GM19452 (cell line): ENCODE measurements around the gene SUPT3H.

Experiments
- ATAC-seq: cut with Tn5 transposase; IDR thresholded peaks from one replicate; pipeline ENCODE4 v1.9.1; 2021; ENCODE audit not compliant: unreplicated experiment

SUPT3H gene

GRCh38 chr6:45012687-45013086 is 365.0 kb downstream of the SUPT3H start:
- no peak for ATAC-seq

- no peak for ATAC-seq
Observed at GRCh38 chr6:45009576-45009975, 368.2 kb downstream of the SUPT3H start.

GRCh38 chr6:45006893-45007292 is 370.8 kb downstream of the SUPT3H start:
- no peak for ATAC-seq

GRCh38 chr6:45003961-45004360 is 373.8 kb downstream of the SUPT3H start:
- ATAC-seq = no peak

- ATAC-seq = no peak
Observed at GRCh38 chr6:45003387-45003786, 374.3 kb downstream of the SUPT3H start.

- no peak for ATAC-seq
Observed at GRCh38 chr6:45002390-45003105, 375.2 kb downstream of the SUPT3H start.

DNA sequence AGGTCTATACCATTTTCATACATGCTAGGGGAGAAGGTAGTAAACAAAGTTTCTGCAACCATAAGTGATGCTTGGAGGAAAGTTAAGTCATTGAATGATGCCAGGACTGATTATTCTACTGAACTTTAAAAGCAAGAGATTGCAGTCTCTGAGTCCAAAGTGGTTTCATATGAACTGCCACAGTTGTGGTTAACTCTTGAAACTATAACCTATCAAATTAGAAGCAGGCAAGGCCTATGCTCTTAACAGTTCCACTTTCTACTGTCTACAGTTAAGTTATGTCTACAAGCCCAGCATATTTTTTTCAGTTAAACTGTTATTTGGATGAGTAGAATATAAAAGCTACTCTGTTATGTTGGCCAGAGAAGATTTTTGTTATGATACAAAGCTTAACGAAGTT is 376.1 kb downstream of the SUPT3H start:
- ATAC-seq = peak; percentile 98

- no peak for ATAC-seq
Observed at GRCh38 chr6:45000833-45001232, 376.9 kb downstream of the SUPT3H start.

DNA sequence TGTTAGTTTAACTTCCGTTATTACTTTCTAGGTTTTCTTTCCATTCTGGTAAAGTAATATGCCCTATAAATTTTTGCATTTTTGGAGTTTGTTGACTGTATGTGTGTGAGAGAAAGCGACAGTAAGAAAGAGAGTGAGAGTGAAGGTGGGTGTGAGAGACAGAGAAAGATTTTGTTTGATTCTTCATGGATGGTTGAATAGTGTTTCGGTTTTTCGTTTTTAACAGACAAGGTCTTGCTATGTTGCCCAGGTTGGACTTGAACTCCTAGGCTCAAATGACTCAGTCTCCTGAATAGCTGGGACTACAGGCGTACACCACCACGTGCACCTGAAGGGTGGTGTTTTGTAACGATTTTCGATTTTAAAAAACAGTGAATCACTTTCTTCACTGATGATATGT is 378.7 kb downstream of the SUPT3H start:
- no peak for ATAC-seq

GRCh38 chr6:44995486-44996132 is 382.1 kb downstream of the SUPT3H start:
- no peak for ATAC-seq

- ATAC-seq = no peak
Observed at GRCh38 chr6:44989391-44989790, 388.3 kb downstream of the SUPT3H start.

DNA sequence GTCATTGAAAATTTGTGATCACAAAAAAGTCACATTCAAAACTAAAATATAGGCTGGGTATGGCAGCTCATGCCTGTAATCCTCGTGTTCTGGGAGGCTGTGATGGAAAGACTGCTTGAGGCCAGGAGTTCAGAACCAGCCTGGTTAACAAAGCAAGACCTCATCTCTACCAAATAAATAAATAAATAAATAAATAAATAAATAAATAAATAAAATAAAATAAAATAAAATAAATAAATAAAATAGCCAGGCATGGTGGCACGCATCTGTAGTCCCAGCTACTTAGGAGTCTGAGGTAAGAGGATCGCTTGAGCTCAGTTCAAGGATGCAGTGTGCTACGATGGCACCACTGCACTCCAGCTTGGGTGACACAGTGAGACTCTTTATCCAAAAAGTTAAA is 392.7 kb downstream of the SUPT3H start:
- no peak for ATAC-seq

DNA sequence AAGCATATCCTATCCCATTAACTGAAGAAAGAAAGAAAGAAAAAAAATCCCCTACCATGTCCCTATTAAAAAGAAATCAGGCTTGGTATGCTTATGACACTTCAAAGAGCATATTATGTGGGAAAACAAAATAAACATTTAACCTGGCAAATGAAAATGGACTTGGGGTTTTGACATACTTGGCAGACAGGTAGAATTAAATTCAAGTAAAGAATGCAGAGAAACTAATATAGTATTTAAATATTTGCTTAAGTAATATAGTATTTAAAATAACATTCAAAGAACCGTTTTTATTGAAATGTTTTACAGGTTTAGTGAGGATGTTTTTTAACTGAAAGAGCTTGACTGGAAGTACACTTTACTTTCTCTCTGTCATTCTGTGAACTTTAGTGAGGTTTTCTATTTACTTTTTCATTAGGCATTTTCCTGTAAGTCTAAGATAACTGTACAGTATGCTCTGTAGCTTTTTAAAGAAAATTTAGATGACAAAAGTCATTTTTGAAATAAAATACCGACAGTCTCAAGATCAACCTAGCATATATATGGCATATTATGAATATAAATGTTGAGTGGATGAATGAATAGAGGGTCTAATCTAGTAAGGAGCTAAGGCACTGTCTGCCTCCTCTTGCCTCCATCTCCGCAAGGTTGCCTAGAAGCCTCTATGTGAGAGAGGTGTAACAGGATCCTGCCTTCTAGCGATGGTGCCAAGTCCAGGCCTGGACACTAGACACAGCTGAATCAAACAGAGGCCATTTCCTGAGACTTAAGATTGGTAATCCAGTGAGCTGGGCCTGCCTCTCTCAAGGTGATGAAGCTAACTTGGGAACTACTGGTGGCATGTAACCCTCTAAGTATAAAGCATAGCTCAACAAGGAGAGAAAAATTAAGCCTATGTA is 394.0 kb downstream of the SUPT3H start:
- no peak for ATAC-seq

DNA sequence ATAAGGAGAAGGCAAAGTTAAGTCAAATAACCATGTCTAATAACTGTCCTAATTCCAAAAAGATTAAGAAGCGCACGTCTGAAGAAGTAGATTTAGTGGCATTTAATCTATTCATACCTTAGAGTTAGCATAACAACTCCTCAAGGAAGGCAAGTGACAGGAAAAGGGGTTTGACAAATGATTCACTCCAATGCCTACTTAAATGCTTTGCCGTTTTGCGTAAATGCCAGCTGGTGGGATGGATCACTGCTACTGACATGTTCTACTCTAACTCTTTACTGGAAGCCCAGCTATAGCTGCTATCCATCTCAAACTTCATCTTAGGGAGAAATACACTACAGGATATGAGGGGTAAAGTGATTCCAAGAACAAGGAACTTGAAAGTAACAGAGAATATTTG is 396.9 kb downstream of the SUPT3H start:
- ATAC-seq = no peak

DNA sequence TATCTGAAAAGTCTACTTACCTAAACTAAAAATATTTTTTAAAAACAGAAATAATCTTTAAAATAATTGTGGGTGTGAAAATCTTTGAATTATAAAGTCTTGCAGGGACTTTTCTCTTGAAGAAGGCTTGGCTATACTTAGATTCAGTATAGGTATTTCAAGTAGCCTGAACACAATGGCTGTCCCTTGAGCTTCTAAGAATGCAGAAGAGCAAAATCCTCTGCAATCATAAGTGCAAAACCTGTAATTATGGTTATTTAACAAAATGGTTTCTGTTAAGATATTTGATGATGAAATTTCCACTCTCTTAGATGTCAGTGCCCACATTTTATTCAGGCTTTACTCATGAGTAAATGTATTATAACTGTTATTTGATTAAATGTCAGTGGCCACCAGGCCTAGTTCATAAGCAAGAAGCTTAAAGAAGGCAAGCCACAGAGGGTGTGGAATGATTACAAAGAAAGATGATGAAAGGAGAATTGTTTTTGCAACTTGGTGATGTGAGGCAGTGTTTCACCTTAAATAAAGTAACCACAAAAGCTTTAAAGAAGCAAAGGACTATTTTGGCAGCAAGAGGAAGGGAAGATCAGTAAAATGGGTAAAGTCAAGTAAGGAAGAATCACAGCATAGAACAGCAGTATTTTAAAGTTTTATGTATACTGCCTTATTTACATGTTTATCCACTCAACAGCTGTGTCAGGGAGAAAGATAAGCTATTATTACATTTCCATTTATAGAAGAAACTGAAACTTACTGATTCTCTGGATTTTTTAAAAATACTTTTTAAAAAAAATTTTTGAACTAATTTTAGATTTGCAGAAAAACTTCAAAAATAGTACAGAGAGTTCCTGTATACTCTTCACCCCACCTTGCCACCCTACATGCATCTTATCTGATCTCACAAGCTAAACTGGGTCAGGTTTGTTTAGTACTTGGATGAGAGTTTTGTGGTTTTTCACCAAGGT is 400.8 kb downstream of the SUPT3H start:
- no peak for ATAC-seq

DNA sequence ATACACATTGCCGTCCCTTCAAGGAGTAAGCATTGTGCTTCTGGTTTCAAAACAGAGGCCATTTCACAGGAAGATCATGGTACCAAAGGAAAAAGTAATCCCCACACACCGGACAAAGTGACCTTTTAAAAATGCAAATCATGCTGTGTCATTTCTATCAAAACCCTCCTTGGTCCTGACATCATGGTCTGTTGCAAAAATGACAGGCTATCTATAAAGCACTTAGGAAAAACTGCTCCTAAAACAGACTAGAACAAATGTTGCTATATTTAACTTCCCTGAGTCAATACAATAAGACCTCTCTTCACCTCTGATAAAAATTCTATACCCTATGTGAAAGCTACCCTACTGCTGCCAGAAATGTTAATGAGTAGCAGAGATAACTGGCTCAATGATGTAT is 403.2 kb downstream of the SUPT3H start:
- ATAC-seq = no peak

- no peak for ATAC-seq
Observed at GRCh38 chr6:44972709-44973108, 405.0 kb downstream of the SUPT3H start.

DNA sequence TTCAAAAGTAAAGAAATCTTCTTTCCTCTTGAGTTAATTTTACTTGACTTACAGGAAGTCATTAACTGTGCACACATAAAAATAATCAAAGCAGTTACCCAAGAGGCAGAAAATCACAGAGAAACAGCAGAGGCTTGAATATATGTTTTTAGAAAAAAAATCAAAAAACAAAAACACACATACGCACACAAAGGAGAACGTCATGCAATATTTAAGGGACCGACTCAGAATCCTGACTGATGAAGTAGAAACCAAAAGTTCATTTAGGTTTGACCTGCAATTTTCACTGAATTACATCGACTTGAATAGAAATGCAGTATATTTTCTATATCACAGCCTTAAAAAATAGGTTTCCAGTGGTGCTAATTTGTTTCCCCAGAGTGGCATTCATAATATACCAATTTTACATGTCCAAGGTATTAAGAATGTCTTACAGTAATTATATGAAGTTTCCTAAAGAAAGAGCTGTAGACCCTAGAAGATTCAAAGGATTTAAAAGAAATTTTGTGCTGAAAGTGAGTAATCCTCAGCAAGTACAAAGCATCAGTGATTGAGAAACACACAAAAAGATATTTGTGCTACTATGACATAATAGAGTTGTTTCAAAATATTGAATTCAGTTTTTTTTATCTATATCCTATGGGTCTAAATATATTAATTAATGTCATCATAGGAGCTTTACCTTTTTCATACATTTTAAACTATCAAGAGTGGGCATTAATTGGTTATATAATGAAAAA is 408.1 kb downstream of the SUPT3H start:
- no peak for ATAC-seq

- ATAC-seq = no peak
Observed at GRCh38 chr6:44967481-44967880, 410.3 kb downstream of the SUPT3H start.
